Stimulated activated CD8-positive, alpha-beta memory T cell treated with anti-CD3 and anti-CD28 coated beads, Interleukin-4, amount 100 ng/mL, for 24 hours (primary cell): Measurements from ENCODE around the gene ROR1.

Source experiments
- DNase-seq: peaks from one replicate; pipeline ENCODE4 v3.0.0-alpha.2; 2020; ENCODE audit warnings: low read depth

ROR1 gene

DNA sequence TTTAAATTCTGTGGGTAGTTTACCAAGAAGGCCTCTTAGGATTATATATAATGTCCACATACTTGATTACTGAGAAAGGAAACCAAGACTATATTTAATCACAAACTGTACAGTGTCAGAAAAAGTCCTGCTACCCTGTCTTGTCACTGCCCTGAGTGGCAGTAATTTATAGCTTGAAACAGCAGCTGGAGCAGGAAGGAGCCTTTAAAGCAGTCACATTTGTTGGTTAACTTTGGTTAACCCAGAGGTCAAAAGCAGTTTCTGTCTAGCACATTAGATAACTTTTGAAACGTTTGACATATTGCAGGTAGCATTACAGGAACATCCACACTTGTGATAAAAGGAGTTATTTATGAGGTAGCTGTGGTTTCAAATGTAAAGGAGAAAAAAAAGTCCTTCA is 161.7 kb downstream of the ROR1 start:
- no peak for DNase-seq

DNA sequence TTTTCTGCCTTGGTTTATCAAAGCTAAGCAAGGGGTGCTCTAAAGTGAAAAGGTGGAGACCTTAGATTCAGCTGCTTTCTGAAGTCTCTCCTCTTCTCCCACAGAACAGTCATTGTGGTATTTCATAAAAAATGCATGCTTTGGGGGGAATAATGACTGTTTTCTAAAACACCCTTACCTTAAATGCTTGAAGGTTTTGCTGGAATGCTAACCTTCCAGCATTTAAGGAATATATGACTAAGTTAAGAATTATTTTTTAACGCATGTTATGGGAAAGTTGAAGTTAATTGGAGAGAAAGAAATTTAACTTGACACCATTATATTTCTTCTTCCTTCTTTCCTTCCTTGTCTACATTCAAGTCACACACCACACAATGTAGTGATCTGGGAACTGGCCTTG is 162.5 kb downstream of the ROR1 start:
- no peak for DNase-seq

DNA sequence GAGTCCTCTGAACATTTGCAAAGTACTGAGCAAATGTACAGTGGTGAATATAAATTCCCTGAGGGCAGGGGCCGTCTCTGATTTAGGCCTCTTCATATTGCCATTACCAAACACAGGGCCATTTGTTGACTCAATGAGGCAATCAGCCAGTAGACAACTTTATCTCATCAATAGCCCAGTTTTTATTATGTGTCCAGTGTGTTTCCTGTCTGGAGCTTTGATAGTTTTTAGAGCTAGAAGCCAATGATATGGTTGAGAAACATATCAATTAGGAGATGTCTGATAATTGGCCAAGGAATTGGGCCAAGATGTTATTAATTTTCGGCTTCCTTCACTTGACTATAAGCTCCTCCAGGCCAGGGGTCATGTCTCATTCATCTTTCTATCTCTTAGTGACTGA is 163.0 kb downstream of the ROR1 start:
- no peak for DNase-seq

DNA sequence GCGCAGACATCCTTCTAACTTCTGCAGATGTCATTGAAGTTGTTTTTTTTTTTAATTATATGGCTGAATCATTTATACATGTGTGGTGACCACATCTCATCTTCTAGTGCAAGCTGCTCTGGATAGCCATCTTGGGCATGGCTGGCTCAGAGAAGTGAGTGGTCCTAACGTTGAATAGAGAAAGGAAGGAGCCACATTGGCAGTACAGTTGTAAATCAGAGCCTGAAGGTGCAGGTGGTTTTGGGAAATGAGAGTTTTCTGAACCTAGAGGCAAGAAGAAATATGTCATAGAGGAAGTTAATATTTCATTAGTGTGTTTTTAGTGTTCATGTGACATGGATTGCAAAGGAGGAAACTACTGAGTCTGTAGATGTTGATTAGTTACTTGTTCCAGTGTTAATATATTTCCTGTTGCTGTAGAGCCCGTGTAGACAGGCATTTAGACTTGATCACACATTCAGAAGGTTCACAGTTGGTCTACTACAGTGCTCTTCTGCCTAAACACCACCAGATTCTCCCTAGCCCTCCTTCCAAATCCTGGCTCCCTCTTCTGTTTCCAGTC is 163.7 kb downstream of the ROR1 start:
- DNase-seq, result no peak

DNA sequence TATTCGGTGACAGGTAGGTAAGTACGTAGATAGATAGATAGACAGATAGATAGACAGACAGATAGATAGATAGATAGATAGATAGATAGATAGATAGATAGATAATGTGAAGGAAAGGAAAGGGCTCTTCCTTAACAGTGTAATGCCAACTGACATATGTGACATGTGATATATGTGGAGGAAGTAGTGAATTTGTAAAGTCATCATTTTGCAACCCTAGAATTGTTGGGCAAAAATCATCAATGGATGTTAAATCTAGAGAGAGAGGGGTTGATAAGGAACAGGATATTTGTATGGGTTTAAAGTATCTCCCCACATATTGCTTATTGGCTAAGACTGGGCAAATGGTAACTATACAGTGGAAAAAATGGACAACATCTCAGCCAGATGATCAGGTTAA is 166.6 kb downstream of the ROR1 start:
- DNase-seq, result no peak

DNA sequence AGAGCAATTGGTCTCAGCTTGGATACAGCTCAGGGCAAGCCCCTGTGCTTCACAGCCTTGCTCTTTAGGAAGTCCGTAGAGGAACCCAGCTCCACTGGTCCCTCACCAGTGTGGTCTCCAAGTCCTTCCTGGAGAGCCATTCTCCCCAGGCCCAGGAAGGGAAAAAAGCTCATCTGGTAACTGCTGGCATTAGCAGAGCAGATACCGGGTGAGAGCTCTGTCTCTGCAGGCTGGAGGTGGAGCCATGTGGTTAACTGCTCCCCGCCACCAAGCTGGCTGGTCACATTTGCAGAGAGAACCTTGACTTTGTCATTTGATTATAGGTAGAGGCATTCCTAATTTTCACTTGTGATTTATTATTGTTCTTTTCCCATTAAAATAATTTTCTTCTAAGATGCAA is 169.6 kb downstream of the ROR1 start:
- no peak for DNase-seq

DNA sequence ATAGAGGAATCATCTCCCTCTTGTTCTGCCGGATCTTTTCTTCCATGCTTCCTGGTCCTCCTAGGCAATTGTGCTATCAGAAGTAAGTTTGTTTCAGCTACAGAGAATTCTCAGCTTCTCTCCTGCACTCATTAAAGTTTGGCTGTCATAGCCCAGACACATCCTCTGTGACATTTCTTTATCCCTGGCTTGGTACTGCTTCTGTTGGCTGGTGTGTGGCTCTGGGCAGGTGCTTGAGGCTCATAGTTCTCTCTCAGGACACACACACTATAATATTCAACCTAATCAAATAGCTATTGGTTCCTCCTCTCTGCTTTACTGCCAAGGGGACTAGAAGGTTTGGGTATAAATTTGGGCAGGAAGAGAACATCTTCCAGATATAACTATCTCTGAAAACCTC is 172.1 kb downstream of the ROR1 start:
- no peak for DNase-seq

DNA sequence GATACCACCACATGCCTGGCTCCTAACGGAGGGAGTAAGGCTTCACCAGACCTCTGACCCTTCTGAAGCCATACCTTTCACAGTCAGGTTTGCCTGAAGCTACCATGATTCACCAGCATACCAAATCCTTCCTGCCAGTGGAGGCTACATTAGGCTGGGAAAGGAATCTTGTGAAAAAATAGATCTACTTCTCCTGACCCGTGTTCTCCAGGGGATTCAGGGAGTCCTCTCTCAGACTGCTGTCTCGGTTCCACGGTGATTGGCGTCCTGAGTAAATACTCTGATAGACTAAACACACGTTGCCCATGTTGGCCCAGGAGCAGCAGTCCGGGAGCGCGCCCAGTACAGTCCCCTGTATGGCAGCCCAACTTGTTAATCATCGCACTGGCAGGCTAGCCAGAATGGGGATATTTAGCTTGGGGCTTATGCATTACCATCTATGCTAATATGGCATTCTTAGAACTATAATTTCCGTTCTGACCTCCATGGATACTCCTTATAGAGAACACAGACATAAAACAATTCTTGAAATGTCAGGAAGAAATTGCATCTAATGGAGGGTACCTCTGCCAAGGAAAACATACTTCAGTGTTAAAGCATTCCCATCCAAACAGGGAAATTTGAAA is 173.2 kb downstream of the ROR1 start:
- DNase-seq, result no peak

DNA sequence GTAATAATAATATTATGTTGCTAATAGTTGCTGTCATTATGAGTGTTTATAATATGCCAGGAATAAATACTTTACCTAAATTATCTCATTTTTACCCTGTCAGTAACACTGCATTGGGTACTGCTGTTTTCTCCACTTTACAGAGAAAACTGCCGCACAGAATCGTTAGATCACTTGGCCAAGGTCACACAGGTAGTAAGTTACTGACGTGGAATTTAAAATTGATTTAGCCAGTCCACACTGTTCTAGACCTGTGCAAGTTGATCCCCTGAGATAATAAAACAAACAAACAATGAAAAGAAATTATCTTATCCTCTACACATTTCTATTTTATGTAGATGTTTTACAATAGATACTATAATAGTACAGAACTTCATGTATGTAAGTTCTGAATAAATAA is 174.1 kb downstream of the ROR1 start:
- DNase-seq, result no peak

DNA sequence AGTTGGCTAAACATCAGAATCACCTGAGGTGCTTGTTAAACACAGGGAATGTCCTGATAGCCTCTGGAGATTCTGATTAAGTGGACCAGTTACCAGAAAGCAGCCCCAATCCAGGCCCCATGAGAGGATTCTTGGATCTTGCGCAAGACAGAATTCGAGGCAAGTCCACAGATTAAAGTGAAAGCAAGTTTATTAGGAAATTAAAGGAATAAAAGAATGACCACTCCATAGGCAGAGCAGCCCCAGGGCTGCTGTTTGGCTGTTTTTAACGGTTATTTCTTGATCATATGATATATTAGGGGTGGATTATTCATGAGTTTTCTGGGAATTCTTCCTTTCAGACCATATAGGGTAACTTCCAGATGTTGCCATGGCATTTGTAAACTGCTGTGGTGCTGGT is 176.2 kb downstream of the ROR1 start:
- DNase-seq, result no peak

DNA sequence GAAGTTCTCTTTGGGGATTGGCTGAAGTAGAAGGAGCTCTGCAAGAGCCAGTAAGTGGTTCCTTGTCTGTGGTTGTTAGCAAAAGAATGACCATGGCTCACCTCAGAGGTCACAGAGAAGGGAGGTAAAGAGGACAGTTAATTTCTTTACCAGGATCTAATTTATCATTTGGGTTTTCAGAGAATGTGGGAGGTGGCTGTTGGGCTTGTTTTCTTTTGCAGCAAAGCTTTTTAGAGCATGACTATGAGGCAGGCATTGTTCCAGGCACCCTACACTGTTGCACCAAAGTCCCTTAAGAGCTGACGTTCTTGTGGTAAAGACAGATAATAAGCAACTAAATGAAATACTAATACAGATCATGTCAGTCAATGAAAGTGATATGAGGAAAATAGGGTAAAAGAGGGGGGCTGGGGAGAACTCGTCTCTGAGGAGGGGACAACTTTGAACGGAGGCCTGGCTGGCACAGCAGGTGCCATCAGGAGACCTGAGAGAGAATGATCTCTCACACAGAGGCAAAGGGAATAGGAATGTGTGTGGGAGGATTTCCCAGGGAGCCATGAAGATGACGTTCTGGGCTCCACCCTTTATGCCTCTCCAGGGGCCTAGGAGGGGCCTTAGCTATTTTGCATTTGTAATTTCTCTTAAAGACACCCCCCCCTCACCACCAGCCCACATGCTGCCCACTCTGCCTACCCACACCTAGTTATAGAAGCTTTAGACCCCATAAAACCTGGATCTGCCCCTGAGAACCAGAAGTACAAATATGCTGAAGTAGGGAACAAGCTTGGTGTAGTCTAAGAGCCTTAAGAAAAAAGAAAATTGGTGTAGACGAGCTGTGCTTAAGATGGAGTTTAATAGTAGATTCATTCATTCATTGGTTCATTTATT is 177.5 kb downstream of the ROR1 start:
- no peak for DNase-seq

DNA sequence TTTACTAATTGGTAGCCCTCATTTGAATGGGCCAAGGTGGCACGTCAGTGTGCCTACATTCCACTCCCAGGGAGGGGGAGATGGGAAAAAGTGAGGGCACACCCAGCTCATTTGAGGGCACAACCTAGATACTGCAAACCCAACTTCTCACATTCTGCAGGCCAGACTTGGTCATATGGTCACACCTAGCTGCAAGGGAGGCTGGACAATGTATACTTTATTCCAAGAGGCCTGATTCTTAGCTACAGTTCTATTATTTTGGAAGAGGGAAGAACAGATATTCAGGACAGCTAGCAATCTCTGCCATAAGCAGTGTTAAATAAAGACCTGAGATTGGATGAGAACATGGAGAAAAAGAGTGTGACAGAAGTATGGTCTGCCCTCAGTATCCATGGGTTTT is 180.4 kb downstream of the ROR1 start:
- DNase-seq, result no peak

DNA sequence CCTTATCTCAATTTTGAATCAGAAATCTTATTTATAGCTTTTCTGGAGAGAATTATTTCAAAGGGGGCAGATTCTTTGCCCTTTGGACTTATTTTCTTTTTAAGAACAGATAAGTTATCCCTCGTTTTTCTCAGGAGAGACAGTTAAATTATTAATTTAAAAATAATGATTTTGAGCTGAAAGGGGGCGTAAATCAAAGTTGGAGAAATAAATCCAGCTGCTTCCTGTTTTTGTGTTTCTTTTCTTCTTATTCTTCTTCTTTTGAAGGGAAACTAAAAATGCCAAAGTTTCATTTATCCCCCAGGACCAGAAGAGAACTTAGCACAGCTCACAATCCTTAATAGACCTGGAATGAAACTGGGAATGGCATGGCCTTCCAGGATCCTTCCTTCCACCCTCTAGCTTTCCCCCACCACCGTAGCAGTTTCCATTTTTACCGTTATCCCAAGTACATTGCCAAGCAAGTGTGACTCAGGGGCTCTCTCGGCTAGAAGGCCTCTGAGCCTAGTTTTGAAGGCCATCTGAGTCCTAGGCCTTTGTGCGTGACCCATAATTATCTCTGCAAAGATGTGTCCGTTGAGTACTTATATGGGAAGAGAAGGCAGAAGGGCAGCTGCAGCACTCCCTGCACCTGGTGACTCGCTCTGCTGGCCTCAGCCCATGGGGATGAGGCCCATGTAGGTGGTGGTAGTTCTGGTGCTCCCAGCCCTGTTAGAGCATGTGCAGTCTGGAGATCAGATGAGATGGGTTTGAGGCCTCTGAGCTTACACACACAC is 181.7 kb downstream of the ROR1 start:
- no peak for DNase-seq

DNA sequence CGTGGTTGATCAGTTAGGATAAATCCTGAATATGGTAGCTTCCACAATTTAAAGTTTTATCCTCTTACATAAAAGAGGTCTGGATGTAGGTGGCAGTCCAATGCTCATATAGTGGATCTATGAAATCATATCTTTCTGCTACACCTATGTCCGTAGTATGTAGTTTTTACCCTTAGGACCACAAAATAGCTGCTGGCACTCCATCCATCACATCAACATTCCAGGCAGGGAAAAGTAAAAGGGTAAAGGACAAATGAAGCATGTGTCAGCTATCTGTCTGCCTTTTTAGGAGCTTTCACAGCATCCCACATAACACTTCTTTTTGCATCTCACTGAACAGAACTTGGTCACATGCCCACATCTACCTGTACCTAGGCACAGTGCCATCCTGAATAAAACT is 184.7 kb downstream of the ROR1 start:
- no peak for DNase-seq

DNA sequence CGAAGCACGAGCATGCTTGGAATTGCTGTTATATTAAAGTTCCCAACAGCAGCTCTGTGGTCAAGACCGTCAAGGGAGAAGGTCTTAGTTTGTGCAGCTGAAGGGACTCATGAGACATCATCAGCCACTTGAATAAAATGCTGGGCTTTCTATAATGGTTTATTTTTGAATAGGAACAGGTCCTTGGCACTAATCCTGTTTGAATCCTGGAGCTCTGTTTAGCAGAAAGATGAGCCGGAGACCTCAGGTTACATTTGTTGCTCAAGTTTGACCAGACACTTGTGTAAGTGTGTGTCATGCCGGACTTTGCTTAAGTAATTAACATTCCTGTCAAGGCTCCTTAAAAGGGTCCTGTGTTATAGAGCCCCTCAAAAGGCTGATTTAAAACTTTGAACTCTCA is 186.5 kb downstream of the ROR1 start:
- no peak for DNase-seq

DNA sequence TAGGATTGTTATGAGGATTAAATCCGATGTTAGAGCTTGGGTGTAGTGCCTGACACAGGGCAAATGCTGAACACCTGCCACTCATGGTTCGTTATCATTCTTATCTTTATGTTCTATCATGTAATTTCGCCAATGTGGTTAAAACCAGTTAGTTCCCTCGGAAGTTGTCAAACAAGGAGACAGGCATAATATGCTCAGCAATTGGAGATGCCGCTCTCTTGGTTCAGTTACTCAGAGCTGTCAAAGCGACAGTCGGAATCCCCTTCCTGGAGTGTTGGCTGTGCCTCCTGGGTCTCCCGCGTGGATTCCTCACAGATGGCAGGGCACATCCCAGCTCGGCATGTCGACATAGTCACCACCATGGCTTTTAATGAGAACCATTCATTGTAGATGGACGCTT is 192.2 kb downstream of the ROR1 start:
- no peak for DNase-seq

DNA sequence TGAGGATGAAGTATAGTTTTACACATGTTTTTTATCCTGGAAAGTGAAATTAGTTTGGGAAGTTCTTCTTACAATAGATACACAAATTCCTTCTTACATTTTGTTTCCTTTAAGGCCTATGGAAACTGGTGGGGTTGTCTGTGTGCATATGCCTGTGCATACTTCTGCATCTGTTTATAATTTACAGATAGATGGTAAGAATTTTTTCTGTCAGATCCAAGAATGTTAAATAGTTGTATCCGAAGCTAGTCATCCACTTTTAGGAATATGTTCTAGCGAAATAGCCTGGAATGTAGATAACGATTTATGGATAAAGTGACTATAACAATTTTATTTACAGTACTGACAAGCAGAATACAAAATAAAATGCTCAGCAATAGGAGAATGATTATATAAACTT is 194.1 kb downstream of the ROR1 start:
- DNase-seq, result no peak

DNA sequence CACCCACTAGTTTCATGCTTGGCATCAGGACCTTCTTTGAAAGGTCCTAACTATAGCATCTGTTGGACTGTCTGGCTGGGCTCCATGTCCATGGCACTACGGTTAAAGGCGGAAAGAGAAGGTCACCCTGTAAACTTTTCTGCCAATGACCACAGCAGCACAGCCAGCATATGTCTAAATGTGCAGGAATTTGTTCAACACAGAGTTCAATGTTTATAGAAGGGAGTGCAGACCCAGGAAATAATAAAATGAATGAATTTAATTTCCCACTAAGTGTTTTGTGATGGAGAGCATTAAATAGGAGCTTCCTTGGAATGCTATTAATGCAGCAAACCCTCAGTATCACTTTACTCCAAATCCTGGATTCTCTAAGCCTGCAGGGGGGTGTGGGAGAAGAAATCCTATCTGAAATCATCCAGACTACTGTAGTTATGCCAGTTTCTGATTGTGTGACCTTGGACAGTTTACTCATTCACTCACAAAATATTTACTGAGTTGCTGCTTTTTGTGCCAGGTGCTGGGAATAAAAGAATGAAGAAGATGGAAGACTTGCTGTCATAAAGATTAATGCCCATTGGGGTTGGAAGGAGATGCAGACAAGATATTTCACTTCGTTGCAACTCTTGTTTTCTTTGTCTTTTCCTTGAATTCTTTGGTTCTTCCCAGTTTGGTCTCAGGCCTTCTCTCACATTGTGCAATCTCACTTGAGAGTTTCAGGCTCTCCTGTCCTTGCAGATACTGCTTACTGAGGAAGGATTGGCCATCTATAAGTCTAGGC is 195.0 kb downstream of the ROR1 start:
- no peak for DNase-seq

DNA sequence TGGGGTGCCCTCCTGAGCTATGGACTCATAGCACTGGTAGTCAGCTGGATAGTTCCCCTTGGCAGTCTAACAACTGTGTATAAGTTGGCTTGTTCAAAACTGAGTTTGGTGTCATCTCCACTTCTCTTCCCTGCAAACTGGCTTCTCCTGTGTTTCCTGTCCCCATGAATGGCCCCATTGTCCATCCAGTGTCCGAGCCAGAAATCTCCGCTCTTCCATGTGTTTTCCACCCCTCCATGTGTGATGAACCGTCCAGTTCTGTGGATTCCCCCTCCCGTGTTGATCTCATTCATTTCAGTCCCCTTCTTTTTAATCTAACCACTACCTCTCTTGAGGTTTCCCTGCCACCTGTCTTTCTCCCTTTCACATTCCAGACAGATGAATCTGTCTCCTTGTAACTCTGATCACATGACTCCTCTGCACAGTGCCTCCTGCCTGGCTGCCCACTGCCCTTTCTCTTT is 195.7 kb downstream of the ROR1 start:
- no peak for DNase-seq

DNA sequence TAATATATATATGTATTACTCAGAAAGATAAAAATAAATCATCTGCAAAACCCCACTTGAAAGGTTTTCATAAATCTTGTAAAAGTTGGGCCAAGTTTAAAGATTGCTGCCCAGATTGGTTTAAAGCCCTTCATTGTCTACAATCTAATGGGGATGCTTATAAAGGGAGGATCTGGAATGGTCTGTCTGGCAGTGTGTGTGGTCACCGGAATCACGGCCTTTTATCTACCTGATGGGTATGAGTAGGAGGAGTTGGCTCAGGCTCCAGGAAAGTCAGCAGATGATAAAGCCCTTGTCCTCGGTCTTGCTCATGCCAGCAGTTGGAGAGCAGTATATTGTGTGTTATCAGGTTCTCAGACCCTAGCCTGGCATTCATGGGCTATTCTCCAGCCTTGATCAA is 197.7 kb downstream of the ROR1 start:
- no peak for DNase-seq

DNA sequence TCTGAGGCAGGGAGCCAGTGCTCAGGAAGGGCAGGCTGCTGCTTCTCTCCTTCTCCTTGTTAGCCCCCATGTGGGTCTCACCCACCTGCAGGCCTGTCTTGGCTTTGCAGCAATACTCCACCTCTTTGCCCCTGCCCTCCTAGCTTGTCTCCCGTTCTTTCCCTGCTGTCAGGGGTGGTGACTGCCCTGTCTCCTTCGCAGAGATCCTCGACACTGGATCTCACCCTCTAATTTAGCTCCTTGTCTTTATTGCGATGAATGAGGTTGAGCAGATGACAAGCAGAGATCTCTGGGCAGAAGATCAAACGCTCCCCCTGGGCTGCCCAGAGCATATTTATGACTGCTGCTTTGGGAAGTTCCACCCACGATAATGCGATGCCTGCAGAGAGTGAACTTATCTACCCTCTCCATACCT is 199.2 kb downstream of the ROR1 start:
- DNase-seq, result no peak

DNA sequence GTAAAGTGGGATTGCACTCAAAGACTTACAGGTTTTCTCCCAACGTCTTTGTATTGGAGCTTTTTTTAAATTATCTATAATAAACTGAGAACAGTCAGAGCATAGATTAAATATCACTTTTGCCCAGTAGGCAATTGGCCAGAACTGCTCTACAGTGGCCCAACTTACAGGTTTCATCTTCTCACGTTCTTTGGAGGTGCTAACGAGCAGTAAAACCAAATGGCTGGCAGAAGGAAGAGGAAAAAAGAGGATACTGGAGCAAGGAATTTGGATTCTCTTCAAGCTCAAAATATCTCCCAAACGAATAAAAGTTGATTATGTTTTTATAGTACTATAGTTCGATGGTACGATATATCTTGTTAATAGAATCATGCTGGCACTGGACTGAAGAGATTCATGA is 201.1 kb downstream of the ROR1 start:
- no peak for DNase-seq
